WERI-Rb-1 (cell line): ENCODE results near the gene ZNF496.

ENCODE experiments used
- DNase-seq: peaks from one replicate; pipeline ENCODE4 v3.0.0-alpha.2; 2020
- H3K27ac ChIP-seq: fragments of 250-450 bp; sonication (Bioruptor Pico); 2 replicates; pipeline ENCODE4 v1.5.1; 2020; ENCODE audit warnings: mild to moderate bottlenecking, moderate library complexity
- H3K27me3 ChIP-seq: fragments of 250-450 bp; sonication (Bioruptor Pico); 2 replicates; pipeline ENCODE4 v1.5.1; 2021; ENCODE audit warnings: mild to moderate bottlenecking, low read depth, moderate library complexity; ENCODE audit not compliant: insufficient read depth, severe bottlenecking
- H3K36me3 ChIP-seq: fragments of 250-450 bp; sonication (Bioruptor Pico); 2 replicates; pipeline ENCODE4 v1.5.1; 2020; ENCODE audit warnings: mild to moderate bottlenecking, moderate library complexity
- H3K4me3 ChIP-seq: 2 replicates; pipeline ENCODE4 v1.5.1; 2011; ENCODE audit warnings: low read depth, mild to moderate bottlenecking, control low read depth, low read length
- H3K9me3 ChIP-seq: fragments of 250-450 bp; sonication (Bioruptor Pico); 2 replicates; pipeline ENCODE4 v1.5.1; 2021; ENCODE audit warnings: mild to moderate bottlenecking, moderate library complexity; ENCODE audit not compliant: severe bottlenecking
- TF ChIP-seq, protein P1 (sequence below): IDR thresholded peaks from 2 replicates; pipeline ENCODE4 v1.5.1; 2011; ENCODE audit warnings: low read depth, mild to moderate bottlenecking, control low read depth, inconsistent platforms, low read length

Gene ZNF496

DNA sequence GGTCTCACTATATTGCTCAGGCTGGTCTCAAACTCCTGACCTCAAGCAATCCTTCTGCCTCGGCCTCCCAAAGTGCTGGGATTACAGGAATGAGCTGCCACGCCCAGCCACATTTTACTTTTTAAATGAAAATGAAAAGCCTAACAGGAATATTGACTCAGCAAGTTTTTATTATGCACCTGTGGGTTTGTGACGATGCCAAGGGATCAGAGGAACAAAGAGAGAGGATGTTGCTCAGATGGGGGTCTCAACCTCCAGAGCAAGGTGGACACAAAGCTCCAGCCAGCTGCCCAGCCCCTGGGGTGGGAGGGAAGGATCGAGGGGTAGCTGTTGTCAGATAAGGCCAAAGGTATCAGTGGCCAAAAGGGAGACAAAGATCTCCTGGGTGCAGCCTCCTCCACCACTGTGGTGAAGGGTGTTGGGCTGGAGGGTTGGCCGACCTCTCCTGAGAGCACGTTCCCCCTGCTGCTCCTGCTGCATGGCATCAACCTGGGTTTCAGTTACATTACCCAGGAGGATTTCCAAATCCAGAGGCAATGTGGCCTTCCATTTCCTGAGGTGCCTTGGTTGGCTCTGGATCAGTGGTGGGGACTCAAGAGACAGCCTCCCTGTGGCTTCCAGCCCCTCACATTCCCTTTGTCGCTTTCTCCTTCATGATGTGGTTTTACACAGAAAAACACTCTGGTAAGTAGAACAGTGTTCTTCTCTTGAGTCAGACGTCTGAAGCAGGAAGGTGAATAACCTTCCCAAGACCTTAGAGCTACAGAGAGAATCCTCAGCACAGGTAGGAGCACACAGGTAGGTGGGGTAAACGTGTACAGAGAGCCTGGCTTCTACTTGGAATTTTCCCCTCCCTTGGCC, 34.2 kb downstream of the ZNF496 start:
- no peak overlapping the region for H3K4me3 ChIP-seq
- no peak overlapping the region for H3K27ac ChIP-seq
- H3K36me3 ChIP-seq, result peaks cover 48% of the 10 kb centered on the region
- no peaks in the 10 kb centered on the region for H3K9me3 ChIP-seq
- DNase-seq, result no peak
- TF ChIP-seq, protein P1, sequence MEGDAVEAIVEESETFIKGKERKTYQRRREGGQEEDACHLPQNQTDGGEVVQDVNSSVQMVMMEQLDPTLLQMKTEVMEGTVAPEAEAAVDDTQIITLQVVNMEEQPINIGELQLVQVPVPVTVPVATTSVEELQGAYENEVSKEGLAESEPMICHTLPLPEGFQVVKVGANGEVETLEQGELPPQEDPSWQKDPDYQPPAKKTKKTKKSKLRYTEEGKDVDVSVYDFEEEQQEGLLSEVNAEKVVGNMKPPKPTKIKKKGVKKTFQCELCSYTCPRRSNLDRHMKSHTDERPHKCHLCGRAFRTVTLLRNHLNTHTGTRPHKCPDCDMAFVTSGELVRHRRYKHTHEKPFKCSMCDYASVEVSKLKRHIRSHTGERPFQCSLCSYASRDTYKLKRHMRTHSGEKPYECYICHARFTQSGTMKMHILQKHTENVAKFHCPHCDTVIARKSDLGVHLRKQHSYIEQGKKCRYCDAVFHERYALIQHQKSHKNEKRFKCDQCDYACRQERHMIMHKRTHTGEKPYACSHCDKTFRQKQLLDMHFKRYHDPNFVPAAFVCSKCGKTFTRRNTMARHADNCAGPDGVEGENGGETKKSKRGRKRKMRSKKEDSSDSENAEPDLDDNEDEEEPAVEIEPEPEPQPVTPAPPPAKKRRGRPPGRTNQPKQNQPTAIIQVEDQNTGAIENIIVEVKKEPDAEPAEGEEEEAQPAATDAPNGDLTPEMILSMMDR, result no peak
- no peaks in the 10 kb centered on the region for H3K27me3 ChIP-seq

GRCh38 chr1:247296599-247297180, 35.0 kb downstream of the ZNF496 start:
- Histone ChIP-seq H3K27ac (no peak overlapping the region), H3K36me3 (peaks cover 43% of the 10 kb centered on the region), H3K9me3 (no peaks in the 10 kb centered on the region), H3K27me3 (no peaks in the 10 kb centered on the region), H3K4me3 (no peak overlapping the region)
- TF ChIP-seq, protein P1, result no peak
- no peak for DNase-seq

DNA sequence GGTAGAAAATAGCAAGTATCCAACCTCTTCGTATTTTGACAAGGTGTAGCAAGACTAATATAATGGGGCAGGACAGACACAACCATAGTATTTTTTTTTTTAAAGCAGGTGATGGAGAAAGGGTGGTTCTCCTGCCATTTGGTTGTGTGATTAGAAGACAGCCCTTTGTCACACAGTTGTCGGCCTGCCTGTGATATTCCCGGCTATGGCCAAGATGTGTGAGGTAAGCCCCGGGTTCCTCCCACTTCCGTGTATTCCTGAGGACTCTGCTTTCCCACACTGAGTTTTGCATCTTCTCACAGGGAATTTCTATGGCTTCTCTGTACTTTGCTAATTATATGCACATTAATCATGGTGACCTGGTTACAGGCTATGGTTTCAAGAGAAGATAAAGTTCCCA, 35.9 kb downstream of the ZNF496 start:
- no peak for DNase-seq
- Histone ChIP-seq H3K27me3 (no peaks in the 10 kb centered on the region), H3K4me3 (no peak overlapping the region), H3K27ac (no peak overlapping the region), H3K36me3 (peaks cover 33% of the 10 kb centered on the region), H3K9me3 (no peaks in the 10 kb centered on the region)
- TF ChIP-seq, protein P1, result no peak

DNA sequence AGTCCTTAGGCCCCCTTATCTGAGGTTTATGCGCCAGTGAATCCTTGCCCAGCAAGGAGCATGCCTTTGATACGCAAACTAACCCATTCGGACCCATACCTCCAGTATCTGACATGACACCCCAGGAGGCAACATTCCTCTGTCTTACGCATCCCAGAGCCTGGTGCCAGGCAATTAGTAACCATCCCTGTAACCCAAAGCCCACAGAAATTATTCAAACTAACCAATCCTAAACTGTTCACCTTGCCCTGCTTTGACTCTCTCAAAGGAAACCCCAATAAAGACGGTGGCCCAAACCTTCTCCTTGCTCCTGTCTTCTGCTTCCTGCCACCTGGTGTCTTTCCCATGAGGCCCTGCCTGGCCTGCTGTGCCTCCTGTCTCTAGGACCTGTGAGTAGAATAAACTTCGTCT, 36.4 kb downstream of the ZNF496 start:
- peaks cover 29% of the 10 kb centered on the region for H3K36me3 ChIP-seq
- no peaks in the 10 kb centered on the region for H3K9me3 ChIP-seq
- DNase-seq, result no peak
- no peak overlapping the region for H3K27ac ChIP-seq
- H3K4me3 ChIP-seq, result no peak overlapping the region
- TF ChIP-seq, protein P1, result no peak
- no peaks in the 10 kb centered on the region for H3K27me3 ChIP-seq

DNA sequence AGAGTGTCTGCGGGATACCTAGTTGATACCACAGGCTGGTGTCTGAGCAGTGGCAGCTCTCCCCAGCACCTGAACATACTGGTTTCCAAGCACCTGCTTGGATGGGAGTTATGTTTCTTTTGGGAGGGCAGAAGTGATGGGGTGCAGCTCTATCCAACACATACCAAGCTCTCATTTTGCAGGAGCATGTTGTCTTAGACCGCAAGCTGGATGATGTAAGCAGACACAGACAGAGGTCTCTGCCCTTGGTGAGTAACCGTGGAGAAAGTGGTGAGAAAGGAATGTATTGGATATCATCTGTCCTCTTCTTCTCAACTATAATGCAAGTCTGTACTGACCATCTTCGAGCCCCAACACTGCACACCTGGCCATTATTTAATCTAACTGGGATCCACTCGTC, 37.4 kb downstream of the ZNF496 start:
- Histone ChIP-seq H3K4me3 (no peak overlapping the region), H3K9me3 (no peaks in the 10 kb centered on the region), H3K27ac (no peak overlapping the region), H3K36me3 (peaks cover 19% of the 10 kb centered on the region), H3K27me3 (no peaks in the 10 kb centered on the region)
- TF ChIP-seq, protein P1, result no peak
- no peak for DNase-seq

GRCh38 chr1:247293047-247293446, 38.6 kb downstream of the ZNF496 start:
- DNase-seq, result no peak
- Histone ChIP-seq H3K9me3 (no peaks in the 10 kb centered on the region), H3K27me3 (no peaks in the 10 kb centered on the region), H3K4me3 (no peak overlapping the region), H3K27ac (no peak overlapping the region), H3K36me3 (peaks cover 8% of the 10 kb centered on the region)
- TF ChIP-seq, protein P1, result no peak
